ENCODE data around the gene TRDN.

DNA sequence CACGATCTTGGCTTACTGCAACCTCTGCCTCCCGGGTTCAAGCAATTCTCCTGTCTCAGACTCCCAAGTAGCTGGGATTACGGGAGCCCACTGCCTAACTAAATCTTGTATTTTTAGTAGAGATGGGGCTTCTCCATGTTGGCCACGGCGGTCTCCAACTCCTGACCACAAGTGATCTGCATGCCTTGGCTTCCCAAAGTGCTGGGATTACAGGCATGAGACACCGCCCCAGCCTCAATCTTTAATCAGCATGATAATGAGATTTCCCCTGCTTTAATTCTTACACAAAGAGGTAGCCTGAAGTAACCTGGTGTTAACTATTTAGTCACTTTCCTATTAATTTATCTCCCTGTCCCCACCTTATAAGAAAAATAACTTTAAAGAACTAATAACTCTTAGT is 31.3 kb upstream of the TRDN start:
- TF ChIP-seq POLR2A (IDR thresholded peaks at IDR 0.05) = no peak
- TF ChIP-seq, protein P1, sequence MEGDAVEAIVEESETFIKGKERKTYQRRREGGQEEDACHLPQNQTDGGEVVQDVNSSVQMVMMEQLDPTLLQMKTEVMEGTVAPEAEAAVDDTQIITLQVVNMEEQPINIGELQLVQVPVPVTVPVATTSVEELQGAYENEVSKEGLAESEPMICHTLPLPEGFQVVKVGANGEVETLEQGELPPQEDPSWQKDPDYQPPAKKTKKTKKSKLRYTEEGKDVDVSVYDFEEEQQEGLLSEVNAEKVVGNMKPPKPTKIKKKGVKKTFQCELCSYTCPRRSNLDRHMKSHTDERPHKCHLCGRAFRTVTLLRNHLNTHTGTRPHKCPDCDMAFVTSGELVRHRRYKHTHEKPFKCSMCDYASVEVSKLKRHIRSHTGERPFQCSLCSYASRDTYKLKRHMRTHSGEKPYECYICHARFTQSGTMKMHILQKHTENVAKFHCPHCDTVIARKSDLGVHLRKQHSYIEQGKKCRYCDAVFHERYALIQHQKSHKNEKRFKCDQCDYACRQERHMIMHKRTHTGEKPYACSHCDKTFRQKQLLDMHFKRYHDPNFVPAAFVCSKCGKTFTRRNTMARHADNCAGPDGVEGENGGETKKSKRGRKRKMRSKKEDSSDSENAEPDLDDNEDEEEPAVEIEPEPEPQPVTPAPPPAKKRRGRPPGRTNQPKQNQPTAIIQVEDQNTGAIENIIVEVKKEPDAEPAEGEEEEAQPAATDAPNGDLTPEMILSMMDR (IDR thresholded peaks at IDR 0.05) = no peak

All from ovary (tissue), 3 donors.